Heart left ventricle (tissue), 16 donors: ENCODE measurements around the gene VPS33B. TPM values are rescaled to one million over a fixed set of nuclear protein-coding genes. Genes with fewer than 3 reads are reported as not detected.

Experiments used
- ATAC-seq, 4 donors: fragments of 200-7000 bp; cut with Tn5 transposase; one replicate each; pipeline ENCODE4 v1.9.1; 2020 to 2022; ENCODE audit warnings: moderate library complexity in 4 of 4, mild to moderate bottlenecking in 3 of 4, moderate number of reproducible peaks in 1 of 4
- DNase-seq, 5 donors: peaks; one replicate each; pipeline ENCODE4 v3.0.0-alpha.2; 2020
- H3K27ac ChIP-seq, 12 donors: fragments of 200-600 bp; sonication (generic) in 4 of 12; one replicate each; pipeline versions ENCODE4 v1.5.0 to v1.8.0; 2016 to 2022; ENCODE audit warnings: mild to moderate bottlenecking in 2 of 12
- H3K27me3 ChIP-seq, 9 donors: fragments of 200-600 bp; sonication (generic) in 2 of 9; one replicate each; pipeline versions ENCODE4 v1.5.1 to v1.8.0; 2016 to 2022; ENCODE audit warnings: mild to moderate bottlenecking in 3 of 9
- H3K36me3 ChIP-seq, 9 donors: fragments of 200-600 bp; sonication (generic) in 2 of 9; one replicate each; pipeline versions ENCODE4 v1.5.0 to v1.8.0; 2018 to 2022; ENCODE audit warnings: mild to moderate bottlenecking in 2 of 9
- H3K4me1 ChIP-seq, 12 donors: fragments of 200-600 bp; sonication (generic) in 4 of 12; one replicate each; pipeline versions ENCODE4 v1.5.0 to v1.8.0; 2016 to 2022; ENCODE audit warnings: mild to moderate bottlenecking in 3 of 12
- H3K4me3 ChIP-seq, 12 donors: fragments of 200-600 bp; sonication (generic) in 4 of 12; one replicate each; pipeline versions ENCODE4 v1.5.0 to v1.8.0; 2017 to 2022; ENCODE audit warnings: mild to moderate bottlenecking in 9 of 12, moderate library complexity in 4 of 12
- H3K9me3 ChIP-seq, 12 donors: fragments of 200-600 bp; sonication (generic) in 4 of 12; one replicate each; pipeline versions ENCODE4 v1.5.0 to v1.8.0; 2016 to 2022; ENCODE audit warnings: mild to moderate bottlenecking in 1 of 12
- POLR2A ChIP-seq, 2 donors: fragments of 450-650 bp; IDR thresholded peaks; one replicate each; pipeline ENCODE4 v1.6.1; 2017; ENCODE audit warnings: antibody characterized with exemption in 2 of 2, mild to moderate bottlenecking in 2 of 2, moderate library complexity in 2 of 2
- WGBS, 4 donors: extraction: QIAGEN DNeasy Blood & Tissue Kit in 2 of 4; methylation state at CpG; one replicate each; pipeline versions ENCODE4 v1.1.5 to v1.1.7; 2013 to 2018; 5-methylcytosine and 5-hydroxymethylcytosine counted together
- intact Hi-C, 10 donors: fragments of 100-400 bp; cut with DNase I; formaldehyde crosslinking; loops; one replicate each; pipeline versions ENCODE4 v1.11.1 to v1.14.2; 2022
- polyA plus RNA-seq, 2 donors: library from polyadenylated mRNA; stranded (reverse); fragments of 200-250 nt; gene quantifications; one replicate each; pipeline ENCODE4 v1.2.3, GENCODE V29; 2013
- total RNA-seq, 9 donors: library from RNA; depleted of rRNA in 2 of 9; stranded (reverse); fragments of >200 nt in 2 of 9; fragmentation: NEBNext Ultra II Directional in 3 of 9; extraction: Animal tissue kit (Norgen Biotek cat#: 25700) in 3 of 9; gene quantifications; one replicate each; pipeline versions ENCODE4 v1.1.0 to v1.2.4, GENCODE V29; 2016 to 2023
- TF ChIP-seq, protein P1 (sequence below), 12 donors: fragments of 200-600 bp; sonication (generic) in 4 of 12; IDR thresholded peaks; one replicate each; pipeline versions ENCODE4 v1.5.0 to v1.8.0; 2018 to 2022; ENCODE audit warnings: antibody characterized with exemption in 12 of 12, mild to moderate bottlenecking in 5 of 12
- donor health status: ischemic (EF 13 %, LVEDD 7.1; RV severe dilation, severe dysfunction).
- donor health status: healthy with polysubstance abuse.
- donor health status: DM: no; HTN: yes; CAD: no.
- donor health status: DM: no; HTN: no; CAD: no.
- donor health status: ischemic (EF 25% LVEDD 6.9; RV normal size, moderate dysfunction).
- donor health status: ischemic (EF 25% LVEDD 5.7; RV mildly dilated, moderate dysfunction).
- donor health status: healthy.
- donor health status: DM: yes; HTN: yes; CAD: no.
- donor health status: ischemic (EF 35%, LVEDD 5.7; RV mildly dilated, moderate dysfunction).
- donor health status: nonischemic (EF 11% LVEDD 7.7; RV severe dilation, severe dysfunction).
- donor health status: DM: yes; HTN: yes; CAD: no.
- donor health status: PGD.
- donor health status: ischemic (EF 29% LVEDD 5.4; RV normal size, mild dysfunction).
- donor health status: nonischemic (EF 23%, LVEDD 6.1; RV moderate dilation, normal function).

The VPS33B gene
- total and polyA plus RNA-seq, 11 donors, result 2.9 to 8.2 (median 5.7) TPM

DNA sequence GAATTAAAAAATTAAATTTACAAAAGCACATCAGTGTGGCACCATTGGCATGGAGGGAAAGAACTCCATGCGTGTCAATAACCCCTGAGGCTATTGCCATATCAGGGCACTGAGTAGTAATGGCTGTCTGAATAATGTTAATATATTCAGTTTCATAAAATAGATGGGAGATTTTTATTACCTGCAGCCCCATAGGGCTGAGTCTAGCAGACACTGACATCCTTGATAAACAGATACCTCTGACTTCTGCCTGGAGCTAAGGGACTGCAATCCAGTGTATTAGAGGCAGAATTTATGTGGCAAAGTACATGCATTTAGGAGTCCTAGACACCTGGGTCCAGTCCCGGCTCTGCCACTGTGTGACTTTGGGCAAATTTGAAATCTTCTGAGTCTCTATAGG lies 38.8 kb upstream of the VPS33B start:
- TF ChIP-seq, protein P1, sequence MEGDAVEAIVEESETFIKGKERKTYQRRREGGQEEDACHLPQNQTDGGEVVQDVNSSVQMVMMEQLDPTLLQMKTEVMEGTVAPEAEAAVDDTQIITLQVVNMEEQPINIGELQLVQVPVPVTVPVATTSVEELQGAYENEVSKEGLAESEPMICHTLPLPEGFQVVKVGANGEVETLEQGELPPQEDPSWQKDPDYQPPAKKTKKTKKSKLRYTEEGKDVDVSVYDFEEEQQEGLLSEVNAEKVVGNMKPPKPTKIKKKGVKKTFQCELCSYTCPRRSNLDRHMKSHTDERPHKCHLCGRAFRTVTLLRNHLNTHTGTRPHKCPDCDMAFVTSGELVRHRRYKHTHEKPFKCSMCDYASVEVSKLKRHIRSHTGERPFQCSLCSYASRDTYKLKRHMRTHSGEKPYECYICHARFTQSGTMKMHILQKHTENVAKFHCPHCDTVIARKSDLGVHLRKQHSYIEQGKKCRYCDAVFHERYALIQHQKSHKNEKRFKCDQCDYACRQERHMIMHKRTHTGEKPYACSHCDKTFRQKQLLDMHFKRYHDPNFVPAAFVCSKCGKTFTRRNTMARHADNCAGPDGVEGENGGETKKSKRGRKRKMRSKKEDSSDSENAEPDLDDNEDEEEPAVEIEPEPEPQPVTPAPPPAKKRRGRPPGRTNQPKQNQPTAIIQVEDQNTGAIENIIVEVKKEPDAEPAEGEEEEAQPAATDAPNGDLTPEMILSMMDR (IDR thresholded peaks at IDR 0.05), result no peak
- TF ChIP-seq POLR2A (IDR thresholded peaks at IDR 0.05), result no peak
- no peak overlapping the region for H3K27ac ChIP-seq
- 89 to 93% (median 91%) methylated on average over 2 of the region's 2 CpGs for WGBS, 4 donors
- peaks cover 0 to 19% (median 3%) of the 10 kb centered on the region in 9 donors for H3K27me3 ChIP-seq
- no peaks in the 10 kb centered on the region for H3K36me3 ChIP-seq
- DNase-seq, result no peak
- H3K4me3 ChIP-seq, result no peak overlapping the region
- intact Hi-C loops, result no loop called here
- H3K4me1 ChIP-seq, result no peaks in the 10 kb centered on the region
- no peak for ATAC-seq
- peaks cover 0 to 3% (median 0%) of the 10 kb centered on the region in 12 donors for H3K9me3 ChIP-seq

DNA sequence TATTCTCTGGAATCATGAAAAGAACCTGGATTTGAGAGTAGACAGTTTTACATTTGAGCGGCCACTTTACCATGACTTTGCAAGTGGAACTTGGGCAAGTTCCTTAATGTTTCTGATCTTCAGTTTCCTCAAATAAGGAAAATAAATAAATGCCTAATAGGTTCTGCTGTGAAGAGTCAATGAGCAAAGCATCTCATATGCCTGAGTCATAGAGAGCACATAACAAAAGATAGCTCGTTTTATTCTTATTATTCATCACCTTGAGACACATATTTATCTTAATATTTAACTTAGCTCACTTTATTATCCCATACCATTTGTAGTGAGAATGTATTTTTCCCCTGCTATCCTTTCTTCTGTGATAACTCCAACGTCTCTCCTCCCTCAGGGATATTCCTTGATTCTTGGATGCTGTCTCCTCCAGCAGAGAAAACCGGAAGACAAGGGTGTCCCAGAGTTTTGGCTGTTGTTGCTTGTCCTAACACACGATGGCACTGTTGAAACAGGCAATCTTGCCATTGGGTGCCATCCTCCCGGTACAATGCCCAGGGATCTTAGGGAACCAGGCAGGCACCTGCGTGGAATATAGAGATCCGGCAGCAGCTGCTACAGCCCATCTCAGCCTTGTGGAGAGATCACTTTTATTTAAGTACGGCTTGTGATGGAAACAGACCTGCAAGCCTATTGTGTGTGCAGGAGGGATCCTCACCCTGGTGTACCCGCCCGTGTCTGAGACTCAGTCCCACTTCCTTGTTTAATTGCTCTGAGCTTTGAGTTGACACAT lies 33.3 kb upstream of the VPS33B start:
- intact Hi-C loops, result loop anchor here (1.0 to 10.0 kb wide), 8 partner anchors 89 to 216 kb away; no protein-coding TSS in a partner anchor
- Histone ChIP-seq H3K36me3 (no peaks in the 10 kb centered on the region), H3K9me3 (no peaks in the 10 kb centered on the region), H3K27me3 (peaks cover 0 to 27% (median 3%) of the 10 kb centered on the region in 9 donors), H3K27ac (no peak overlapping the region), H3K4me1 (peaks cover 0 to 3% (median 0%) of the 10 kb centered on the region in 12 donors), H3K4me3 (no peak overlapping the region)
- DNase-seq (peak in 4 of 5 donors; percentile 45 to 60 (median 56)), ATAC-seq (peak; percentile 42 to 84 (median 82))
- TF ChIP-seq POLR2A (IDR thresholded peaks at IDR 0.05), result no peak
- TF ChIP-seq, protein P1 (IDR thresholded peaks at IDR 0.05), result peak; percentile 63 to 85 (median 78)
- 24 to 29% (median 28%) methylated on average over 11 of the region's 11 CpGs for WGBS, 4 donors

DNA sequence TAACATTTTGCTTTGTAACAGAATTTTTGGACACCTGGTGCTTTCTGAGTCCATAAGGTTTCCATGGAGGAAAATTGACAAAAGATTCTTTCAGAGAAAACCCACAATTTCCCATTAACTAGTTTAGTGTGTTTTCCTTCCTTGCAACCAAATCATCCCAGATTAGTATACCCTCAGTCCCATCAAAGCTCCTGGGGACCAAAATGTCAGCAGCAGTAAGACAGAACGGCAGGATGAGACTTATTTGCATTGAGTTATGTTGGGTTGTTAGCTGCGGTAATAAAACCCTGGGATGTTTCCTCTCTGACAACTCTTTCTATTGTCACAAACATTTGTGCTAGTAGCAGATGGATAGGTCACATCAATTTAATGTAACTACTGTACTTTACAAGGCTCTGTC lies 32.4 kb upstream of the VPS33B start:
- Histone ChIP-seq H3K27ac (no peak overlapping the region), H3K4me1 (peaks cover 0 to 7% (median 0%) of the 10 kb centered on the region in 12 donors), H3K36me3 (no peaks in the 10 kb centered on the region), H3K4me3 (no peak overlapping the region), H3K27me3 (peaks cover 0 to 26% (median 3%) of the 10 kb centered on the region in 9 donors), H3K9me3 (no peaks in the 10 kb centered on the region)
- no peak for DNase-seq
- no peak for ATAC-seq
- intact Hi-C loops, result loop anchor here in 6 of 10 donors (2.0 to 10.0 kb wide), 6 partner anchors 90 to 216 kb away; no protein-coding TSS in a partner anchor
- WGBS, 4 donors, result 28 to 44% (median 40%) methylated on average over 2 of the region's 2 CpGs
- TF ChIP-seq, protein P1 (IDR thresholded peaks at IDR 0.05), result no peak
- no peak for TF ChIP-seq POLR2A (IDR thresholded peaks at IDR 0.05)

DNA sequence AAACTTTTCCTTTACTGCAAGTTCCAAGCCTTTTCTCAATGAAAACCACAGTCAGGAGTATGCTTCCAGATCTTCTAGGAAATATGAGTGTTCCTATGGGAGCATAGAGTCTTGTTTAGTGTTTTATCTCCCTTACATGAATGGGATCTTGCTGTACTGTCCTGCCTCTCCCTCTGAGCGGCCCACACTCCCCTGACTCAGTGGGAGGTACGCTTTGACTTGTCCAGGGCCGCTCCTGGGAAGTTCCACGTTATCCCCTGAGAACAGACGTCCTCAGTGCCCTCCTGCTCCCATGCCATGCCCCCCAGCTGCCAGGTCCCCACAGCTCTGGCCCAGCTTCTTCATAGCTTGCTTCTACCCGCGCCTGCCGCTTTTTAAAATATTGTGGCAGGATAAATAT lies 28.9 kb upstream of the VPS33B start:
- intact Hi-C loops, result loop anchor here in 6 of 10 donors (2.0 to 10.0 kb wide), 3 partner anchors 94 kb away; no protein-coding TSS in a partner anchor
- no peaks in the 10 kb centered on the region for H3K36me3 ChIP-seq
- H3K9me3 ChIP-seq, result no peaks in the 10 kb centered on the region
- peaks cover 0 to 13% (median 0%) of the 10 kb centered on the region in 9 donors for H3K27me3 ChIP-seq
- no peak for ATAC-seq
- H3K27ac ChIP-seq, result no peak overlapping the region
- TF ChIP-seq, protein P1 (IDR thresholded peaks at IDR 0.05), result no peak
- TF ChIP-seq POLR2A (IDR thresholded peaks at IDR 0.05), result no peak
- DNase-seq, result no peak
- H3K4me3 ChIP-seq, result no peak overlapping the region
- 64 to 86% (median 81%) methylated on average over 8 of the region's 8 CpGs for WGBS, 4 donors
- peaks cover 0 to 11% (median 0%) of the 10 kb centered on the region in 12 donors for H3K4me1 ChIP-seq
